K562 (cell line): Measurements from ENCODE around the gene FAM228A. TPM values are rescaled to one million over a fixed set of nuclear protein-coding genes. Genes with fewer than 3 reads are reported as not detected.
A peak's percentile ranks its signal among the peaks of the same experiment; 100 is the strongest.

Experiments
- ATAC-seq: fragments of 200-7000 bp; cut with Tn5 transposase; 3 replicates; pipeline ENCODE4 v1.9.1; 2020; ENCODE audit warnings: moderate library complexity
- BruUV-seq: library from RNA; stranded (reverse); fragments of 400-500 nt; replicated peaks from 2 replicates; lab custom pipeline; 2021; lab: Mats Ljungman, UMichigan
- CTCF ChIA-PET: fragments of 300-600 bp; formaldehyde crosslinking; extraction: SDS; loops from one replicate; lab custom pipeline; 2021; ENCODE audit warnings: low intra/inter-chr PET ratio; lab: Yijun Ruan, JAX
- POLR2A ChIA-PET: fragments of 300-600, 350-650 bp; sonication (Branson Sonifier 250); formaldehyde crosslinking; extraction: SDS; loops from one replicate; lab custom pipeline; 2021; ENCODE audit warnings: antibody characterized with exemption, inconsistent platforms; lab: Yijun Ruan, JAX
- DNase-seq, 4 experiments: peaks; one replicate each; pipeline versions ENCODE4 v3.0.0 to v3.0.0-alpha.2; 2011 to 2018; ENCODE audit warnings: low spot score in 3 of 4, mixed read lengths in 3 of 4; ENCODE audit errors: extremely low read depth in 1 of 4
- FAIRE-seq: peaks from 2 replicates; lab custom pipeline; 2011; peaks lifted over from hg19 to GRCh38; lab: Jason Lieb, UNC
- H2AFZ ChIP-seq: 2 replicates; pipeline ENCODE4 v1.6.0; 2011; ENCODE audit warnings: low read depth, low read length, control low read depth, inconsistent platforms
- H3K27ac ChIP-seq: fragments of 200-600 bp; 3 replicates; pipeline ENCODE4 v1.8.0; 2011; ENCODE audit warnings: low read depth, mild to moderate bottlenecking, control low read depth, inconsistent platforms, low read length, moderate library complexity, mixed read lengths; ENCODE audit errors: extremely low read depth
- H3K27me3 ChIP-seq, 2 experiments: fragments of 300-600 bp in 1 of 2; 2 replicates in 1 of 2; 3 replicates in 1 of 2; pipeline versions ENCODE4 v1.6.0 to v1.8.0; 2011; ENCODE audit warnings: inconsistent platforms in 2 of 2, low read length in 2 of 2, mild to moderate bottlenecking in 1 of 2, mixed read lengths in 1 of 2, moderate library complexity in 1 of 2; ENCODE audit not compliant: control insufficient read depth in 2 of 2, insufficient read depth in 2 of 2
- H3K36me3 ChIP-seq: fragments of 300-600 bp; 3 replicates; pipeline ENCODE4 v1.8.0; 2011; ENCODE audit warnings: mild to moderate bottlenecking, low read length, inconsistent platforms; ENCODE audit not compliant: control insufficient read depth, insufficient read depth
- H3K4me1 ChIP-seq, 2 experiments: fragments of 200-600 bp in 1 of 2; replicated peaks in 1 of 2; 2 replicates in 1 of 2; 3 replicates in 1 of 2; pipeline versions ENCODE4 v1.5.1 to v1.8.0; 2011; ENCODE audit warnings: inconsistent platforms in 2 of 2, low read length in 2 of 2, mild to moderate bottlenecking in 1 of 2, mixed read lengths in 1 of 2, moderate library complexity in 1 of 2; ENCODE audit not compliant: control insufficient read depth in 2 of 2, insufficient read depth in 2 of 2
- H3K4me2 ChIP-seq: 2 replicates; pipeline ENCODE4 v1.6.1; 2011; ENCODE audit warnings: low read length, control low read depth, inconsistent platforms, mixed read lengths; ENCODE audit not compliant: insufficient read depth
- H3K4me3 ChIP-seq: fragments of 200-600 bp; sonication (generic), shearing (Covaris generic); 2 replicates; pipeline ENCODE4 v1.5.1; 2016; ENCODE audit warnings: control low read depth, inconsistent platforms
- H3K79me2 ChIP-seq: fragments of 200-600 bp; 3 replicates; pipeline ENCODE4 v1.8.0; 2011; ENCODE audit warnings: low read length, inconsistent platforms; ENCODE audit not compliant: control insufficient read depth, insufficient read depth
- H3K9ac ChIP-seq, 2 experiments: 2 replicates each; pipeline versions ENCODE4 v1.6.0 to v1.6.1; 2011; ENCODE audit warnings: low read depth in 2 of 2, low read length in 2 of 2, control low read depth in 1 of 2, inconsistent platforms in 1 of 2, mild to moderate bottlenecking in 1 of 2, mixed read lengths in 1 of 2; ENCODE audit not compliant: insufficient read depth in 1 of 2
- H3K9me1 ChIP-seq: one replicate; pipeline ENCODE4 v1.6.0; 2011; ENCODE audit warnings: inconsistent platforms, mild to moderate bottlenecking, low read length, moderate library complexity; ENCODE audit not compliant: control insufficient read depth, insufficient read depth
- H3K9me3 ChIP-seq: replicated peaks from 2 replicates; pipeline ENCODE4 v1.5.1; 2011; ENCODE audit warnings: low read depth, low read length, inconsistent platforms; ENCODE audit not compliant: control insufficient read depth, insufficient read depth
- H4K20me1 ChIP-seq: replicated peaks from 2 replicates; pipeline ENCODE4 v1.6.1; 2011; ENCODE audit warnings: low read length, inconsistent platforms, mixed read lengths; ENCODE audit not compliant: control insufficient read depth, insufficient read depth
- ASH1L ChIP-seq: fragments of 450-650 bp; IDR thresholded peaks from 2 replicates; pipeline ENCODE4 v1.6.1; 2018; ENCODE audit warnings: borderline replicate concordance, mild to moderate bottlenecking, low read depth; ENCODE audit not compliant: partially characterized antibody
- MCM2 ChIP-seq: fragments of 450-650 bp; IDR thresholded peaks from 2 replicates; pipeline ENCODE4 v1.6.1; 2017; ENCODE audit warnings: low read depth, mild to moderate bottlenecking
- SIN3A ChIP-seq, 2 experiments: fragments of 150-350 bp in 1 of 2; IDR thresholded peaks; 2 replicates each; pipeline ENCODE4 v1.6.1; 2011 to 2016; ENCODE audit warnings: borderline replicate concordance in 2 of 2, low read depth in 2 of 2, low read length in 2 of 2, mild to moderate bottlenecking in 2 of 2, moderate library complexity in 2 of 2; ENCODE audit not compliant: control insufficient read depth in 1 of 2
- TAL1 ChIP-seq: fragments of 450-650 bp; IDR thresholded peaks from 2 replicates; pipeline ENCODE4 v1.6.1; 2016; ENCODE audit warnings: mild to moderate bottlenecking
- TEAD4 ChIP-seq, 2 experiments: sonication (generic) in 1 of 2; formaldehyde crosslinking in 1 of 2; IDR thresholded peaks; 2 replicates each; pipeline versions ENCODE4 v1.6.1 to v1.8.0; 2012 to 2022; ENCODE audit warnings: borderline replicate concordance in 1 of 2, inconsistent platforms in 1 of 2, low read length in 1 of 2, mild to moderate bottlenecking in 1 of 2, missing genetic modification reagents in 1 of 2
- ZNF197 ChIP-seq: fragments of 200-800 bp; sonication (Bioruptor generic); IDR thresholded peaks from 2 replicates; pipeline ENCODE4 v1.6.1; 2016; ENCODE audit warnings: low read depth, missing genetic modification characterization, missing compliant biosample characterization
- ZNF431 ChIP-seq: sonication (generic); formaldehyde crosslinking; IDR thresholded peaks from 2 replicates; pipeline ENCODE4 v1.8.0; 2022; ENCODE audit warnings: mild to moderate bottlenecking, missing genetic modification reagents
- ZNF444 ChIP-seq: fragments of 250-450 bp; sonication (Bioruptor Pico); IDR thresholded peaks from 2 replicates; pipeline ENCODE4 v1.4.0; 2020; ENCODE audit warnings: mild to moderate bottlenecking, moderate library complexity
- WGBS: fragments of 100-300 bp; shearing (Covaris generic); methylation state at CpG from one replicate; pipeline ENCODE4 v1.1.6; 2016; ENCODE audit warnings: low coverage, mixed read lengths; ENCODE audit not compliant: insufficient coverage; ENCODE audit errors: missing lambda C conversion rate; 5-methylcytosine and 5-hydroxymethylcytosine counted together
- in situ Hi-C: fragments of 300-500 bp; cut with MboI; formaldehyde crosslinking; loops from 4 replicates; pipeline ENCODE4 v1.15.0; 2018; ENCODE audit warnings: inconsistent platforms, mixed read lengths
- intact Hi-C: fragments of 100-400 bp; cut with micrococcal nuclease; formaldehyde crosslinking; loops from 2 replicates; pipeline ENCODE4 v1.14.2; 2022
- polyA plus RNA-seq, 8 experiments: library from polyadenylated mRNA; depleted of rRNA in 4 of 8; stranded (reverse) in 5 of 8; unstranded in 3 of 8; fragments of >200 nt; fragmentation: Nextera tagmentation in 2 of 8; fragmentation: Illumina TruSeq in 1 of 8; extraction: Ambion mirVana in 2 of 8; extraction: Trizol in 1 of 8; gene quantifications; 2 replicates each; pipeline versions ENCODE4 v1.2.1 to v1.2.3, GENCODE V29; 2011 to 2014; ENCODE audit warnings: inconsistent platforms in 1 of 8, missing spikeins in 1 of 8
- total RNA-seq, 7 experiments: library from RNA; depleted of rRNA in 6 of 7; stranded (reverse); fragments of >200 nt in 6 of 7; fragmentation: Illumina TruSeq in 2 of 7; extraction: Trizol in 2 of 7; gene quantifications; 2 replicates each; pipeline versions ENCODE4 v1.2.1 to v1.2.3, GENCODE V29; 2011 to 2021; ENCODE audit warnings: low replicate concordance in 1 of 7
- TF ChIP-seq, protein P1 (sequence below): fragments of 250-450 bp; sonication (Bioruptor Pico); IDR thresholded peaks from 2 replicates; pipeline ENCODE4 v1.4.0; 2020; ENCODE audit warnings: mild to moderate bottlenecking, moderate library complexity

FAM228A gene
- total and polyA plus RNA-seq, 9 of the 15 experiments (the other 6 are each of a cell fraction or from before 2014, with no cell fraction given) = not detected

- ChIA-PET POLR2A (no interaction called here), CTCF (no interaction called here)
- 27% methylated on average over 6 of the region's 6 CpGs for WGBS
- Histone ChIP-seq H3K9ac (no peak overlapping the region), H4K20me1 (no peaks in the 10 kb centered on the region), H3K4me1 (peaks cover 0 to 11% of the 10 kb centered on the region in 2 experiments; a peak in 3 of 5 replicates), H3K4me2 (no peak overlapping the region), H2AFZ (peak overlapping the region; percentile 14; the same call in 1 of the 2 replicates), H3K4me3 (no peak overlapping the region), H3K9me3 (no peaks in the 10 kb centered on the region), H3K36me3 (no peaks in the 10 kb centered on the region), H3K27me3 (peaks cover 0 to 3% of the 10 kb centered on the region in 2 experiments; a peak in 1 of 5 replicates), H3K9me1 (no peaks in the 10 kb centered on the region), H3K27ac (no peak overlapping the region), H3K79me2 (no peaks in the 10 kb centered on the region)
- intact Hi-C loops (no loop called here), in situ Hi-C loops (no loop called here)
- no TSS peak for BruUV-seq
- 0 out of 3 replicates have a peak, but pooled peaks have one; percentile 34 for ATAC-seq
- DNase-seq = no peak
- FAIRE-seq = no peak
- TF ChIP-seq MCM2 (no peak), ZNF431 (CRISPR knock-in tag) (no peak), ZNF197 (no peak), TAL1 (no peak), TEAD4 (IDR thresholded peaks at IDR 0.05; ENCODE audit: low read length) (no peak), TEAD4 (CRISPR knock-in tag; IDR thresholded peaks at IDR 0.05; ENCODE audit: borderline replicate concordance) (no peak), ASH1L (no peak), SIN3A (IDR thresholded peaks at IDR 0.05; ENCODE audit: borderline replicate concordance in 2 of 2, control insufficient read depth in 1 of 2, low read depth in 2 of 2, low read length in 2 of 2) (no peak), ZNF444 (no peak)
- TF ChIP-seq, protein P1, sequence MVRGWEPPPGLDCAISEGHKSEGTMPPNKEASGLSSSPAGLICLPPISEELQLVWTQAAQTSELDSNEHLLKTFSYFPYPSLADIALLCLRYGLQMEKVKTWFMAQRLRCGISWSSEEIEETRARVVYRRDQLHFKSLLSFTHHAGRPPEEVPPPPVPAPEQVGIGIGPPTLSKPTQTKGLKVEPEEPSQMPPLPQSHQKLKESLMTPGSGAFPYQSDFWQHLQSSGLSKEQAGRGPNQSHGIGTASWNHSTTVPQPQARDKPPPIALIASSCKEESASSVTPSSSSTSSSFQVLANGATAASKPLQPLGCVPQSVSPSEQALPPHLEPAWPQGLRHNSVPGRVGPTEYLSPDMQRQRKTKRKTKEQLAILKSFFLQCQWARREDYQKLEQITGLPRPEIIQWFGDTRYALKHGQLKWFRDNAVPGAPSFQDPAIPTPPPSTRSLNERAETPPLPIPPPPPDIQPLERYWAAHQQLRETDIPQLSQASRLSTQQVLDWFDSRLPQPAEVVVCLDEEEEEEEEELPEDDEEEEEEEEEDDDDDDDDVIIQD (CRISPR knock-in tag) = no peak
Observed at GRCh38 chr2:24183366-24184069, 8.7 kb downstream of the FAM228A start.
